ENCODE measurements around the gene CD4. TPM values are rescaled to one million over a fixed set of nuclear protein-coding genes. Genes with fewer than 3 reads are reported as not detected.

CD4 gene
- total RNA-seq, 1 donor from 2014 or later: 2.6 TPM

GRCh38 chr12:6816598-6816997 lies 27.3 kb downstream of the CD4 start:
- H3K36me3 ChIP-seq: no peaks in the 10 kb centered on the region
- H3K27me3 ChIP-seq: no peaks in the 10 kb centered on the region
- H3K27ac ChIP-seq: no peak overlapping the region
- intact Hi-C loops (cut with DNase I): no loop called here
- no peak overlapping the region for H3K4me3 ChIP-seq
- DNase-seq (ENCODE audit: low spot score in 2 of 2): no peak
- H3K4me1 ChIP-seq: no peaks in the 10 kb centered on the region
- no peaks in the 10 kb centered on the region for H3K9me3 ChIP-seq
- TF ChIP-seq, protein P1, sequence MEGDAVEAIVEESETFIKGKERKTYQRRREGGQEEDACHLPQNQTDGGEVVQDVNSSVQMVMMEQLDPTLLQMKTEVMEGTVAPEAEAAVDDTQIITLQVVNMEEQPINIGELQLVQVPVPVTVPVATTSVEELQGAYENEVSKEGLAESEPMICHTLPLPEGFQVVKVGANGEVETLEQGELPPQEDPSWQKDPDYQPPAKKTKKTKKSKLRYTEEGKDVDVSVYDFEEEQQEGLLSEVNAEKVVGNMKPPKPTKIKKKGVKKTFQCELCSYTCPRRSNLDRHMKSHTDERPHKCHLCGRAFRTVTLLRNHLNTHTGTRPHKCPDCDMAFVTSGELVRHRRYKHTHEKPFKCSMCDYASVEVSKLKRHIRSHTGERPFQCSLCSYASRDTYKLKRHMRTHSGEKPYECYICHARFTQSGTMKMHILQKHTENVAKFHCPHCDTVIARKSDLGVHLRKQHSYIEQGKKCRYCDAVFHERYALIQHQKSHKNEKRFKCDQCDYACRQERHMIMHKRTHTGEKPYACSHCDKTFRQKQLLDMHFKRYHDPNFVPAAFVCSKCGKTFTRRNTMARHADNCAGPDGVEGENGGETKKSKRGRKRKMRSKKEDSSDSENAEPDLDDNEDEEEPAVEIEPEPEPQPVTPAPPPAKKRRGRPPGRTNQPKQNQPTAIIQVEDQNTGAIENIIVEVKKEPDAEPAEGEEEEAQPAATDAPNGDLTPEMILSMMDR (IDR thresholded peaks at IDR 0.05): no peak

DNA sequence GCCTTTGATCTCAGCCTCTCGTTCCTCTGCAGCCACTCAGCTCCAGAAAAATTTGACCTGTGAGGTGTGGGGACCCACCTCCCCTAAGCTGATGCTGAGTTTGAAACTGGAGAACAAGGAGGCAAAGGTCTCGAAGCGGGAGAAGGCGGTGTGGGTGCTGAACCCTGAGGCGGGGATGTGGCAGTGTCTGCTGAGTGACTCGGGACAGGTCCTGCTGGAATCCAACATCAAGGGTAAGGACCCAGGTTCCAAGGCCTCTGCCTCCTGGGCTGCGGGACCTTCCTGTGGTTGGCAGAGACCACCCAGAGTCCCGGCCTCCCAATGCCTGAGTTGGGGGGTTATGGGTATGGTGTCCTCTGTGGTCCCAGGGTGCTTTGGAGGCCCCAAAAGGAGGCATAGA lies 27.8 kb downstream of the CD4 start:
- intact Hi-C loops (cut with DNase I): no loop called here
- DNase-seq (ENCODE audit: low spot score in 2 of 2): no peak
- no peaks in the 10 kb centered on the region for H3K36me3 ChIP-seq

DNA sequence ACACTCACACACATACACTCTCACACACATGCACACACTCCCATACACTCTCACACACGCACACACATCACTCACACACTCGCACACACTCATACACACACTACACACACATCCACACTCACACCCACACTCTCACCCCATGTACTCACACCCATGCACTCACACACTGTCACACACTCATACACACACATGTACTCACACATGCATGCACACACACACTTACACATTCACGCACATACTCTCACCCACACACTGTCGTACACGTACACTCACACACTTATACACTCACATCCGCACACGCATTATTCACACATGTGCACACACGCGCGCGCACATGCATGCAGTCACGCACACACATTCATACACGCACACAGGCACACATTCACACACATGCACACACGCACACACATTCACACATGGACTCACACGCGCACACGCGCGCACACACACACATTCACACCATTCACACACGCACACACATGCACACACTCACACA lies 28.4 kb downstream of the CD4 start:
- Histone ChIP-seq H3K4me3 (no peak overlapping the region), H3K27me3 (no peaks in the 10 kb centered on the region), H3K9me3 (no peaks in the 10 kb centered on the region), H3K36me3 (no peaks in the 10 kb centered on the region), H3K27ac (no peak overlapping the region), H3K4me1 (peaks cover 3 to 7% of the 10 kb centered on the region in 2 donors)
- intact Hi-C loops (cut with DNase I): no loop called here
- TF ChIP-seq, protein P1 (IDR thresholded peaks at IDR 0.05): no peak
- no peak for DNase-seq (ENCODE audit: low spot score in 2 of 2)

More for the DNA sequence above, 27.8 kb downstream of the CD4 start:
- Histone ChIP-seq H3K4me1 (peaks cover 1 to 4% of the 10 kb centered on the region in 2 donors), H3K9me3 (no peaks in the 10 kb centered on the region), H3K27me3 (no peaks in the 10 kb centered on the region), H3K27ac (no peak overlapping the region), H3K4me3 (no peak overlapping the region)
- TF ChIP-seq, protein P1 (IDR thresholded peaks at IDR 0.05): no peak

DNA sequence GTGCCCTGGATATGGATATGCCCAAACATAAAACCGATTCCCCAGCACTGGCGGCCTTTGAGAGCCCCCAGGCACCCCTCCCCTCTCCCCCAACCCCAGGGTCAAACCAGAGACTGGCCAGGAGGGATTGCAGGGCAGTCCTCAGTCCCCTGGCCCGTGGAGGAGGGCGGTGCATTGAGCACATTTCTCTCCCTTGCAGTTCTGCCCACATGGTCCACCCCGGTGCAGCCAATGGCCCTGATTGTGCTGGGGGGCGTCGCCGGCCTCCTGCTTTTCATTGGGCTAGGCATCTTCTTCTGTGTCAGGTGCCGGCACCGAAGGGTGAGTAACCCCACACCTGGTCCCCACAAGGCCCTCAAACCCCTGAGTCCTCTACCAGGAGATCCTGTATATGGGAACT lies 28.9 kb downstream of the CD4 start:
- no peak for DNase-seq (ENCODE audit: low spot score in 2 of 2)
- no peaks in the 10 kb centered on the region for H3K36me3 ChIP-seq
- intact Hi-C loops (cut with DNase I): no loop called here
- H3K9me3 ChIP-seq: no peaks in the 10 kb centered on the region
- no peak overlapping the region for H3K4me3 ChIP-seq
- no peaks in the 10 kb centered on the region for H3K27me3 ChIP-seq
- H3K4me1 ChIP-seq: peaks cover 3 to 7% of the 10 kb centered on the region in 2 donors
- H3K27ac ChIP-seq: no peak overlapping the region
- TF ChIP-seq, protein P1 (IDR thresholded peaks at IDR 0.05): no peak

GRCh38 chr12:6818645-6819044 lies 29.3 kb downstream of the CD4 start:
- H3K36me3 ChIP-seq: no peaks in the 10 kb centered on the region
- peaks cover 3 to 7% of the 10 kb centered on the region in 2 donors for H3K4me1 ChIP-seq
- no peak overlapping the region for H3K27ac ChIP-seq
- intact Hi-C loops (cut with DNase I): no loop called here
- H3K4me3 ChIP-seq: no peak overlapping the region
- no peaks in the 10 kb centered on the region for H3K9me3 ChIP-seq
- TF ChIP-seq, protein P1 (IDR thresholded peaks at IDR 0.05): no peak
- peaks cover 1% of the 10 kb centered on the region for H3K27me3 ChIP-seq
- no peak for DNase-seq (ENCODE audit: low spot score in 2 of 2)
